Endodermal cell (in vitro differentiated cells): ENCODE measurements around the gene ADAM19. TPM values are rescaled to one million over a fixed set of nuclear protein-coding genes. Genes with fewer than 3 reads are reported as not detected.

Experiments used
- DNase-seq: peaks from one replicate; pipeline ENCODE4 v3.0.0-alpha.2; 2017
- H3K27ac ChIP-seq: 2 replicates; pipeline ENCODE4 v1.5.1; 2013; ENCODE audit warnings: mild to moderate bottlenecking, low read depth, low read length, moderate library complexity
- H3K27me3 ChIP-seq: 2 replicates; pipeline ENCODE4 v1.6.1; 2013; ENCODE audit warnings: mild to moderate bottlenecking, low read length, moderate library complexity; ENCODE audit not compliant: insufficient read depth, control insufficient read depth, poor library complexity, severe bottlenecking
- H3K36me3 ChIP-seq: 2 replicates; pipeline ENCODE4 v1.7.0; 2013; ENCODE audit warnings: mild to moderate bottlenecking, low read length, moderate library complexity; ENCODE audit not compliant: control insufficient read depth, insufficient read depth
- H3K4me1 ChIP-seq: one replicate; pipeline ENCODE4 v1.7.0; 2013; ENCODE audit warnings: low read length; ENCODE audit not compliant: control insufficient read depth, insufficient read depth
- H3K4me3 ChIP-seq: 2 replicates; pipeline ENCODE4 v1.5.1; 2013; ENCODE audit warnings: mild to moderate bottlenecking, low read length, moderate library complexity
- H3K9ac ChIP-seq: 2 replicates; pipeline ENCODE4 v1.6.1; 2013; ENCODE audit warnings: mild to moderate bottlenecking, low read length, moderate library complexity; ENCODE audit not compliant: poor library complexity, severe bottlenecking; ENCODE audit errors: extremely low read depth
- H3K9me3 ChIP-seq: 2 replicates; pipeline ENCODE4 v1.6.1; 2013; ENCODE audit warnings: mild to moderate bottlenecking, low read length, moderate library complexity; ENCODE audit not compliant: control insufficient read depth
- H3K27ac Mint-ChIP-seq: 2 replicates; pipeline ENCODE4 v1.8.0; 2020; ENCODE audit warnings: mixed read lengths
- H3K27me3 Mint-ChIP-seq: 2 replicates; pipeline ENCODE4 v1.8.0; 2021; ENCODE audit warnings: mild to moderate bottlenecking, mixed read lengths; ENCODE audit not compliant: insufficient read depth
- H3K36me3 Mint-ChIP-seq: 2 replicates; pipeline ENCODE4 v1.8.0; 2020; ENCODE audit warnings: low read depth, mixed read lengths
- H3K4me1 Mint-ChIP-seq: 2 replicates; pipeline ENCODE4 v1.8.0; 2020; ENCODE audit warnings: mixed read lengths
- H3K4me3 Mint-ChIP-seq: 2 replicates; pipeline ENCODE4 v1.8.0; 2020; ENCODE audit warnings: mild to moderate bottlenecking, moderate library complexity, mixed read lengths
- H3K9me3 Mint-ChIP-seq: 2 replicates; pipeline ENCODE4 v1.8.0; 2020; ENCODE audit warnings: mild to moderate bottlenecking, mixed read lengths
- WGBS, 2 experiments: methylation state at CpG; one replicate each; pipeline versions ENCODE4 v1.1.5 to v1.1.7; 2013; ENCODE audit warnings: missing lambda C conversion rate in 2 of 2, mixed read lengths in 1 of 2; ENCODE audit not compliant: insufficient coverage in 1 of 2, insufficient read length in 1 of 2; 5-methylcytosine and 5-hydroxymethylcytosine counted together
- total RNA-seq, 2 donors: library from RNA; stranded (reverse); fragmentation: NEBNext Ultra II Directional in 1 of 2; extraction: Animal tissue kit (Norgen Biotek cat#: 25700) in 1 of 2; gene quantifications; 2 replicates in 1 of 2; 3 replicates in 1 of 2; pipeline ENCODE4 v1.2.1, GENCODE V29; 2021
- TF ChIP-seq, protein P1 (sequence below): fragments of 200-600 bp; sonication (generic); conservative IDR thresholded peaks from 2 replicates; pipeline ENCODE4 v1.5.0; 2021; ENCODE audit warnings: antibody characterized with exemption, mild to moderate bottlenecking

ADAM19 gene
- total RNA-seq, 2 donors from 2014 or later, result 96.1 to 119 TPM

DNA sequence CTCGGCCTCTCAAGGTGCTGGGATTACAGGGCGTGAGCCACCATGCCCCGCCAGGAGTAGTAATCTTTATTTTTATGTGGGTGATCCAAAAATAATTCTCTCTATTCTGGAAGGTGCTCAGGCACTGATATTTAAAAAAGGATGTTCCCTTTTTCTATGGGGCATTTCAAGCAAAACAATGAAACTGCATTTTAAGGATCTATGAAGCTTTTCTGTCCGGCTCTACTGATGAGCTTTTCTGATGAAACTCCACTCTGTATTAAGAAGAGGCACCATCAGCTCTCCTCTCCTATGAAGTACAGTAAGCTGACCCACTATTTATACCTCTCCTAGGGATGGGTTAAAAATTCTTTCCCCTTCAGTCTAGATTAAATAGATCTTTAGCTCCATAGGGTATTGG is 7.4 kb downstream of the ADAM19 start:
- no peak overlapping the region for H3K27ac Mint-ChIP-seq
- H3K9me3 Mint-ChIP-seq, result no peaks in the 10 kb centered on the region
- Histone ChIP-seq H3K36me3 (peaks cover 91% of the 10 kb centered on the region), H3K9ac (no peak overlapping the region), H3K4me3 (no peak overlapping the region), H3K27me3 (no peaks in the 10 kb centered on the region), H3K9me3 (no peaks in the 10 kb centered on the region), H3K4me1 (peaks cover 16% of the 10 kb centered on the region), H3K27ac (no peak overlapping the region)
- no peaks in the 10 kb centered on the region for H3K27me3 Mint-ChIP-seq
- H3K4me3 Mint-ChIP-seq, result no peak overlapping the region
- TF ChIP-seq, protein P1, sequence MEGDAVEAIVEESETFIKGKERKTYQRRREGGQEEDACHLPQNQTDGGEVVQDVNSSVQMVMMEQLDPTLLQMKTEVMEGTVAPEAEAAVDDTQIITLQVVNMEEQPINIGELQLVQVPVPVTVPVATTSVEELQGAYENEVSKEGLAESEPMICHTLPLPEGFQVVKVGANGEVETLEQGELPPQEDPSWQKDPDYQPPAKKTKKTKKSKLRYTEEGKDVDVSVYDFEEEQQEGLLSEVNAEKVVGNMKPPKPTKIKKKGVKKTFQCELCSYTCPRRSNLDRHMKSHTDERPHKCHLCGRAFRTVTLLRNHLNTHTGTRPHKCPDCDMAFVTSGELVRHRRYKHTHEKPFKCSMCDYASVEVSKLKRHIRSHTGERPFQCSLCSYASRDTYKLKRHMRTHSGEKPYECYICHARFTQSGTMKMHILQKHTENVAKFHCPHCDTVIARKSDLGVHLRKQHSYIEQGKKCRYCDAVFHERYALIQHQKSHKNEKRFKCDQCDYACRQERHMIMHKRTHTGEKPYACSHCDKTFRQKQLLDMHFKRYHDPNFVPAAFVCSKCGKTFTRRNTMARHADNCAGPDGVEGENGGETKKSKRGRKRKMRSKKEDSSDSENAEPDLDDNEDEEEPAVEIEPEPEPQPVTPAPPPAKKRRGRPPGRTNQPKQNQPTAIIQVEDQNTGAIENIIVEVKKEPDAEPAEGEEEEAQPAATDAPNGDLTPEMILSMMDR, result no peak
- peaks cover 23% of the 10 kb centered on the region for H3K4me1 Mint-ChIP-seq
- DNase-seq, result no peak
- H3K36me3 Mint-ChIP-seq, result peaks cover 65% of the 10 kb centered on the region
- 92 to 94% methylated on average over 4 of the region's 4 CpGs for WGBS, 2 experiments

DNA sequence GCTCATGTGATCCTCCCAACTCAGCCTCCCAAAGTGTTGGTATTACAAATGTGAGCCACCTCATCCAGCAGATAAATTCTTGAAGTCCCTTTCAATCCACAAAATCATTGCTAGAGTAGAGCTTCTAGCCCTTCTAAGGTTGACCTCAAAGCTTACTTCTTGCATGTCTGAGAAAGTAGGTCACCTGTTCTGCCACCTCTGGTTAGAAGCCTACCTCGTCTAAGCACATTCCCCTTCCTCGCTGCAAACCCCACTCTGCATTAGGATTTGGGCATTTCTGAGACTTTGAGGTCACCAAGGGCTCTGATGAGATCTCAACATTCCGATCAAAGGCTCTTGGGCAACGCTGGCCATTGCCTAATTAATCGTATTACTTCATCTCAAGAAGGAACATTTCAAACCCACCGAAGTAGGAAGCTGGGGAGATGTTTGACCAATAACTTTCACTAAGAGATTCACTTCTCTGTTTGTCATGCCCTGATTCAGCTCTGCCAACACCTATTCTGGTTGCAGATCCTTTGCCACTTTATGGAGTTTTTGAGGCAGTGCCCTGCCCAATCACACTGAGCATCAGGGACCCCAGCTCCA is 8.6 kb downstream of the ADAM19 start:
- H3K4me3 ChIP-seq, result no peak overlapping the region
- DNase-seq, result peak; percentile 15
- Mint-ChIP-seq H3K9me3 (no peaks in the 10 kb centered on the region), H3K4me3 (no peak overlapping the region), H3K36me3 (peaks cover 74% of the 10 kb centered on the region), H3K4me1 (peaks cover 31% of the 10 kb centered on the region), H3K27ac (peak overlapping the region; percentile 26), H3K27me3 (no peaks in the 10 kb centered on the region)
- 92 to 95% methylated on average over 5 to 6 of the region's 6 CpGs for WGBS, 2 experiments
- no peaks in the 10 kb centered on the region for H3K27me3 ChIP-seq
- H3K4me1 ChIP-seq, result peaks cover 26% of the 10 kb centered on the region
- no peaks in the 10 kb centered on the region for H3K9me3 ChIP-seq
- peaks cover 92% of the 10 kb centered on the region for H3K36me3 ChIP-seq
- H3K9ac ChIP-seq, result no peak overlapping the region
- TF ChIP-seq, protein P1, result no peak
- no peak overlapping the region for H3K27ac ChIP-seq

DNA sequence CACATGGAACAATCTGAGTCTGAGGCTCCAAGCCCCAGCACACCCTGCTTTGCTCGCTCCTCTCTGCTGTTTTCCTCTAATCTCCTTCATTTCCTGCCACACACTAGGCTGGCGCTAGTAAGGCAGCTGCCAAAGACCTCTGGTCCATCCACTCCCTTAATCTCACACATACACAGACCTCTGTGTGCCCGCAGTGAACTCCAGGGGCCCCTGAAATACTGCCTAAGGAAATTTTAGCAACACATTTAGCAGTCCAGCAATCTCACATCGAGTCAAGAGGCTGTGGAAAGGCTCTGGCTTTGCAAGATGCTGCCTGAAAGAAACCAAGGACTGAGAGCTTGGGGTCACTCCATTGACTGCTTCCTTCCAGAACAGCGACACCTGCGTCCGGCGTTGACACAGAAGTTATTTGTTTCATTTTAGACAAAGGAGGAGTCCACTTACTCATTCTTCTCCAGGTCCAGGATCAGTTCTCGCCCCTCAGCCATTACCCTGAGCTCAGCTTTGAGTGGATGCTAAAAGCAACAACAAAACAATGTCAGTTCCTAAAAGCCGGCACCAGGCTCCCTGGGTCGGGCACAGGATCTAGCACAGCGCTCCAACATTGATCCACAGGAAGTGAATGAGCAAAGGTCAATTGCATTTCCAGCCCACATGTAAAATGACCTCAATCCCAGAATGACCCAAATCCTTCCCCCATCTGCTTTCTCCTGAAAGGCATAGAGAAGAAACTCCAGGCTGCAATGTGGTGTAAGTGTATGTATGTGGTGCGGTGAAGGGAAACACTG is 11.5 kb downstream of the ADAM19 start:
- peaks cover 26% of the 10 kb centered on the region for H3K4me1 Mint-ChIP-seq
- no peak overlapping the region for H3K27ac Mint-ChIP-seq

More for the DNA sequence above, 11.5 kb downstream of the ADAM19 start:
- Histone ChIP-seq H3K27ac (no peak overlapping the region), H3K9me3 (no peaks in the 10 kb centered on the region), H3K36me3 (peaks cover 87% of the 10 kb centered on the region), H3K9ac (no peak overlapping the region), H3K27me3 (no peaks in the 10 kb centered on the region), H3K4me1 (peaks cover 19% of the 10 kb centered on the region), H3K4me3 (no peak overlapping the region)
- Mint-ChIP-seq H3K27me3 (no peaks in the 10 kb centered on the region), H3K4me3 (no peak overlapping the region), H3K9me3 (no peaks in the 10 kb centered on the region), H3K36me3 (peaks cover 74% of the 10 kb centered on the region)
- TF ChIP-seq, protein P1, result no peak
- peak; percentile 32 for DNase-seq
- WGBS, 2 experiments, result 94 to 97% methylated on average over 9 to 13 of the region's 13 CpGs
